ENCODE measurements around the gene EVX2.

EVX2 gene

GRCh38 chr2:176124110-176124946, 40.6 kb upstream of the EVX2 start:
- Histone ChIP-seq H4K8ac (ENCODE audit: low read depth, low read length) (no peak overlapping the region), H2BK12ac (ENCODE audit: low read length) (no peak overlapping the region), H4K91ac (ENCODE audit: low read depth, low read length, poor library complexity) (no peak overlapping the region), H3K9ac (ENCODE audit: low read depth, low read length, poor library complexity) (no peak overlapping the region), H2BK120ac (ENCODE audit: low read depth, low read length) (no peak overlapping the region), H3K79me1 (ENCODE audit: low read depth, low read length) (no peaks in the 10 kb centered on the region), H3K27me3 (ENCODE audit: control insufficient read depth in 3 of 3, insufficient read depth in 3 of 3, low read depth in 1 of 3, low read length in 3 of 3) (peaks cover 67 to 100% (median 93%) of the 10 kb centered on the region in 3 experiments), H3K9me3 (replicated peaks in 1 of 2; ENCODE audit: control insufficient read depth in 2 of 2, insufficient read depth in 1 of 2, low read depth in 1 of 2, low read length in 2 of 2) (no peaks in the 10 kb centered on the region), H2AFZ (ENCODE audit: low read length) (no peak overlapping the region), H3K4ac (ENCODE audit: low read length) (no peak overlapping the region), H3K18ac (ENCODE audit: low read length) (no peak overlapping the region), H2BK5ac (ENCODE audit: low read length) (no peak overlapping the region), H2BK15ac (ENCODE audit: low read length) (no peak overlapping the region), H3K4me1 (ENCODE audit: control insufficient read depth in 2 of 2, insufficient read depth in 1 of 2, low read depth in 1 of 2, low read length in 2 of 2) (peaks cover 0 to 5% of the 10 kb centered on the region in 2 donors), H3K4me2 (ENCODE audit: insufficient read depth, low read length, poor library complexity, severe bottlenecking) (no peak overlapping the region), H3K4me3 (ENCODE audit: low read length in 2 of 2) (no peak overlapping the region), H2AK5ac (ENCODE audit: low read depth, low read length) (no peak overlapping the region), H3K36me3 (replicated peaks in 1 of 2; ENCODE audit: control insufficient read depth in 2 of 2, insufficient read depth in 2 of 2, low read length in 2 of 2) (no peaks in the 10 kb centered on the region), H3K27ac (replicated peaks; ENCODE audit: low read length) (no peak overlapping the region), H3K14ac (ENCODE audit: low read length) (no peak overlapping the region), H3K23ac (ENCODE audit: low read depth, low read length, poor library complexity) (peak overlapping the region; percentile 26)
- WGBS, 2 donors (ENCODE audit: extremely low coverage in 2 of 2, insufficient read length in 2 of 2, insufficient replicate concordance in 1 of 2), result no CpG with 5 or more reads among the region's 34 CpGs
- no peak for DNase-seq (ENCODE audit: low spot score)

- Histone ChIP-seq H2BK120ac (ENCODE audit: low read depth, low read length) (no peak overlapping the region), H3K27ac (replicated peaks; ENCODE audit: low read length) (no peak overlapping the region), H3K9me3 (replicated peaks in 1 of 2; ENCODE audit: control insufficient read depth in 2 of 2, insufficient read depth in 1 of 2, low read depth in 1 of 2, low read length in 2 of 2) (no peaks in the 10 kb centered on the region), H2BK15ac (ENCODE audit: low read length) (no peak overlapping the region), H3K18ac (ENCODE audit: low read length) (peak overlapping the region; percentile 45), H3K9ac (ENCODE audit: low read depth, low read length, poor library complexity) (no peak overlapping the region), H2AFZ (ENCODE audit: low read length) (peak overlapping the region; percentile 95), H3K27me3 (ENCODE audit: control insufficient read depth in 3 of 3, insufficient read depth in 3 of 3, low read depth in 1 of 3, low read length in 3 of 3) (peaks cover 61 to 98% (median 92%) of the 10 kb centered on the region in 3 experiments), H4K8ac (ENCODE audit: low read depth, low read length) (no peak overlapping the region), H3K79me1 (ENCODE audit: low read depth, low read length) (no peaks in the 10 kb centered on the region), H3K4me1 (ENCODE audit: control insufficient read depth in 2 of 2, insufficient read depth in 1 of 2, low read depth in 1 of 2, low read length in 2 of 2) (peaks cover 0 to 1% of the 10 kb centered on the region in 2 donors), H3K23ac (ENCODE audit: low read depth, low read length, poor library complexity) (no peak overlapping the region), H3K4me3 (ENCODE audit: low read length in 2 of 2) (no peak overlapping the region), H3K4ac (ENCODE audit: low read length) (no peak overlapping the region), H3K4me2 (ENCODE audit: insufficient read depth, low read length, poor library complexity, severe bottlenecking) (no peak overlapping the region), H3K14ac (ENCODE audit: low read length) (peak overlapping the region; percentile 66), H2BK12ac (ENCODE audit: low read length) (no peak overlapping the region), H4K91ac (ENCODE audit: low read depth, low read length, poor library complexity) (no peak overlapping the region), H3K36me3 (replicated peaks in 1 of 2; ENCODE audit: control insufficient read depth in 2 of 2, insufficient read depth in 2 of 2, low read length in 2 of 2) (no peaks in the 10 kb centered on the region), H2AK5ac (ENCODE audit: low read depth, low read length) (no peak overlapping the region), H2BK5ac (ENCODE audit: low read length) (no peak overlapping the region)
- no peak for DNase-seq (ENCODE audit: low spot score)
- WGBS, 2 donors (ENCODE audit: extremely low coverage in 2 of 2, insufficient read length in 2 of 2, insufficient replicate concordance in 1 of 2), result no CpG with 5 or more reads among the region's 40 CpGs
Observed at GRCh38 chr2:176123411-176124109, 39.8 kb upstream of the EVX2 start.

GRCh38 chr2:176122683-176123410, 39.1 kb upstream of the EVX2 start, which contains the start of gene HOXD9:
TSS of gene HOXD9 (plus strand) at chr2:176122719. CDS start at chr2:176122769, 50 bp downstream.
- no peaks in the 10 kb centered on the region for H3K4me1 ChIP-seq (ENCODE audit: control insufficient read depth in 2 of 2, insufficient read depth in 1 of 2, low read depth in 1 of 2, low read length in 2 of 2)
- peak within 1 kb of the TSS; percentile 19 for H4K8ac ChIP-seq (ENCODE audit: low read depth, low read length)
- peak within 1 kb of the TSS; percentile 36 to 50 for H3K4me3 ChIP-seq (ENCODE audit: low read length in 2 of 2)
- WGBS, 2 donors (ENCODE audit: extremely low coverage in 2 of 2, insufficient read length in 2 of 2, insufficient replicate concordance in 1 of 2), result no CpG with 5 or more reads among the region's 84 CpGs
- no peak within 1 kb of the TSS for H3K27ac ChIP-seq (replicated peaks; ENCODE audit: low read length)
- no peak within 1 kb of the TSS for H2BK15ac ChIP-seq (ENCODE audit: low read length)
- peak within 1 kb of the TSS; percentile 66 for H3K14ac ChIP-seq (ENCODE audit: low read length)
- H3K9ac ChIP-seq (ENCODE audit: low read depth, low read length, poor library complexity), result no peak within 1 kb of the TSS
- no peak within 1 kb of the TSS for H3K4ac ChIP-seq (ENCODE audit: low read length)
- H2BK120ac ChIP-seq (ENCODE audit: low read depth, low read length), result no peak within 1 kb of the TSS
- H3K27me3 ChIP-seq (ENCODE audit: control insufficient read depth in 3 of 3, insufficient read depth in 3 of 3, low read depth in 1 of 3, low read length in 3 of 3), result peaks cover 61 to 98% (median 92%) of the 10 kb centered on the region in 3 experiments
- no peak within 1 kb of the TSS for H4K91ac ChIP-seq (ENCODE audit: low read depth, low read length, poor library complexity)
- no peak for DNase-seq (ENCODE audit: low spot score)
- peak within 1 kb of the TSS; percentile 95 for H2AFZ ChIP-seq (ENCODE audit: low read length)
- H3K4me2 ChIP-seq (ENCODE audit: insufficient read depth, low read length, poor library complexity, severe bottlenecking), result peak within 1 kb of the TSS; percentile 68
- peak within 1 kb of the TSS; percentile 25 for H3K23ac ChIP-seq (ENCODE audit: low read depth, low read length, poor library complexity)
- H3K79me1 ChIP-seq (ENCODE audit: low read depth, low read length), result no peaks in the 10 kb centered on the region
- no peak within 1 kb of the TSS for H2BK12ac ChIP-seq (ENCODE audit: low read length)
- H2BK5ac ChIP-seq (ENCODE audit: low read length), result no peak within 1 kb of the TSS
- no peaks in the 10 kb centered on the region for H3K36me3 ChIP-seq (replicated peaks in 1 of 2; ENCODE audit: control insufficient read depth in 2 of 2, insufficient read depth in 2 of 2, low read length in 2 of 2)
- H3K18ac ChIP-seq (ENCODE audit: low read length), result peak within 1 kb of the TSS; percentile 77
- H3K9me3 ChIP-seq (replicated peaks in 1 of 2; ENCODE audit: control insufficient read depth in 2 of 2, insufficient read depth in 1 of 2, low read depth in 1 of 2, low read length in 2 of 2), result no peaks in the 10 kb centered on the region
- no peak within 1 kb of the TSS for H2AK5ac ChIP-seq (ENCODE audit: low read depth, low read length)
